Mammary epithelial cell (primary cell): ENCODE data around the gene ZNF281.

Experiments used
- CTCF ChIP-seq, 2 donors: IDR thresholded peaks in 1 of 2; conservative IDR thresholded peaks in 1 of 2; 2 replicates each; pipeline ENCODE4 v1.5.1; 2011 to 2012; ENCODE audit warnings: inconsistent platforms in 2 of 2, low read length in 2 of 2, mild to moderate bottlenecking in 2 of 2, control low read depth in 1 of 2, low read depth in 1 of 2; ENCODE audit not compliant: insufficient read depth in 1 of 2; ENCODE audit errors: extremely low read depth in 1 of 2
- EZH2 ChIP-seq: IDR thresholded peaks from 2 replicates; pipeline ENCODE4 v1.6.1; 2012; ENCODE audit warnings: low read length, inconsistent platforms, borderline replicate concordance

GRCh38 chr1:200368556-200368955 is 41.3 kb downstream of the ZNF281 start:
- TF ChIP-seq CTCF (conservative IDR thresholded peaks at IDR 0.05 in 1 of 2, IDR thresholded peaks at IDR 0.05 in 1 of 2; ENCODE audit: extremely low read depth in 1 of 2, insufficient read depth in 1 of 2, low read depth in 1 of 2, low read length in 2 of 2) (no peak), EZH2 (no peak)
